Caco-2 (cell line): Measurements from ENCODE around the gene ERC2. TPM values are rescaled to one million over a fixed set of nuclear protein-coding genes. Genes with fewer than 3 reads are reported as not detected.

Experiments used
- BruUV-seq: library from RNA; stranded (reverse); fragments of 400-500 nt; replicated peaks from 2 replicates; lab custom pipeline; 2021; lab: Mats Ljungman, UMichigan
- CTCF ChIA-PET: fragments of 300-600 bp; sonication (Branson Sonifier 250); formaldehyde crosslinking; loops from one replicate; lab custom pipeline; 2022; ENCODE audit warnings: antibody characterized with exemption; lab: Charles Lee
- POLR2A ChIA-PET: fragments of 300-600 bp; sonication (Branson Sonifier 250); formaldehyde crosslinking; loops from one replicate; lab custom pipeline; 2022; ENCODE audit warnings: antibody characterized with exemption; lab: Charles Lee
- DNase-seq, 2 experiments: peaks; one replicate each; pipeline versions ENCODE4 v3.0.0 to v3.0.0-alpha.2; 2020 to 2022
- H3K27me3 ChIP-seq: replicated peaks from 2 replicates; pipeline ENCODE4 v1.6.0; 2011; ENCODE audit warnings: low read length; ENCODE audit not compliant: control insufficient read depth, insufficient read depth
- H3K36me3 ChIP-seq: 2 replicates; pipeline ENCODE4 v1.5.1; 2011; ENCODE audit warnings: low read length; ENCODE audit not compliant: control insufficient read depth, insufficient read depth
- H3K4me1 ChIP-seq: fragments of 250-450 bp; sonication (Bioruptor Pico); 2 replicates; pipeline ENCODE4 v1.5.1; 2020; ENCODE audit warnings: mild to moderate bottlenecking
- H3K4me3 ChIP-seq: 2 replicates; pipeline ENCODE4 v1.5.1; 2011; ENCODE audit warnings: low read depth, mild to moderate bottlenecking, control low read depth, low read length
- H3K9me3 ChIP-seq: fragments of 250-450 bp; sonication (Bioruptor Pico); 2 replicates; pipeline ENCODE4 v1.5.1; 2020; ENCODE audit warnings: mild to moderate bottlenecking, moderate library complexity
- H3K27ac Mint-ChIP-seq: one replicate; pipeline ENCODE4 v1.8.0; 2022; ENCODE audit warnings: mixed read lengths; ENCODE audit not compliant: unreplicated experiment
- H3K27me3 Mint-ChIP-seq: one replicate; pipeline ENCODE4 v1.8.0; 2022; ENCODE audit warnings: mixed read lengths; ENCODE audit not compliant: insufficient read depth, unreplicated experiment
- H3K36me3 Mint-ChIP-seq: one replicate; pipeline ENCODE4 v1.8.0; 2022; ENCODE audit warnings: mild to moderate bottlenecking, mixed read lengths; ENCODE audit not compliant: insufficient read depth, unreplicated experiment
- H3K4me1 Mint-ChIP-seq: one replicate; pipeline ENCODE4 v1.8.0; 2022; ENCODE audit warnings: low read depth, mixed read lengths; ENCODE audit not compliant: unreplicated experiment
- H3K4me3 Mint-ChIP-seq: one replicate; pipeline ENCODE4 v1.8.0; 2022; ENCODE audit warnings: mild to moderate bottlenecking, moderate library complexity, mixed read lengths; ENCODE audit not compliant: unreplicated experiment
- H3K9me3 Mint-ChIP-seq: one replicate; pipeline ENCODE4 v1.8.0; 2022; ENCODE audit warnings: mixed read lengths; ENCODE audit not compliant: unreplicated experiment
- intact Hi-C: fragments of 100-400 bp; cut with micrococcal nuclease; formaldehyde crosslinking; loops from one replicate; pipeline ENCODE4 v1.10.0; 2022; ENCODE audit not compliant: unreplicated experiment
- total RNA-seq: library from RNA; stranded (reverse); gene quantifications from 2 replicates; pipeline ENCODE4 v1.2.3, GENCODE V29; 2022
- TF ChIP-seq, protein P1 (sequence below), 2 experiments: fragments of 200-600 bp in 1 of 2; IDR thresholded peaks; 1 replicate in 1 of 2; 2 replicates in 1 of 2; pipeline versions ENCODE4 v1.5.1 to v1.8.0; 2011 to 2022; ENCODE audit warnings: antibody characterized with exemption in 1 of 2, control low read depth in 1 of 2, inconsistent platforms in 1 of 2, low read depth in 1 of 2, low read length in 1 of 2, mild to moderate bottlenecking in 1 of 2, moderate library complexity in 1 of 2; ENCODE audit not compliant: insufficient read depth in 1 of 2, severe bottlenecking in 1 of 2, unreplicated experiment in 1 of 2

The ERC2 gene
- total RNA-seq, 1 experiment from 2014 or later, result 0.54 TPM

DNA sequence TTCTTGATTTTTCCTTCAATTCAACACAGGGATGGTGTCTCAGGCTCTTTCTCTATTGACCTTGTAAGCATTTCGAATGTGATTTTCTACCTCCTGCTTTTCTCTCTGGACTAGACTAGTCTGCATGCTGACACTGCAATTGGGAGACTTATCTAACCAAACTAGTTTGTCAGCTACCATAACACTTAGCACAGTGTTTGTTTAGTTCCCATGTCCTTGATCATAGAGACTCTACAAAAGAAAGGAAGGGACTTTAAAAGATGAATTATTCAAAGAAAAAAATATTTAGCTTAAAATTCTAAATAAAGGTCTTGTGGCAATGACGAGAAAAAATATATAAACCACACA is 407.0 kb downstream of the ERC2 start:
- TF ChIP-seq, protein P1, sequence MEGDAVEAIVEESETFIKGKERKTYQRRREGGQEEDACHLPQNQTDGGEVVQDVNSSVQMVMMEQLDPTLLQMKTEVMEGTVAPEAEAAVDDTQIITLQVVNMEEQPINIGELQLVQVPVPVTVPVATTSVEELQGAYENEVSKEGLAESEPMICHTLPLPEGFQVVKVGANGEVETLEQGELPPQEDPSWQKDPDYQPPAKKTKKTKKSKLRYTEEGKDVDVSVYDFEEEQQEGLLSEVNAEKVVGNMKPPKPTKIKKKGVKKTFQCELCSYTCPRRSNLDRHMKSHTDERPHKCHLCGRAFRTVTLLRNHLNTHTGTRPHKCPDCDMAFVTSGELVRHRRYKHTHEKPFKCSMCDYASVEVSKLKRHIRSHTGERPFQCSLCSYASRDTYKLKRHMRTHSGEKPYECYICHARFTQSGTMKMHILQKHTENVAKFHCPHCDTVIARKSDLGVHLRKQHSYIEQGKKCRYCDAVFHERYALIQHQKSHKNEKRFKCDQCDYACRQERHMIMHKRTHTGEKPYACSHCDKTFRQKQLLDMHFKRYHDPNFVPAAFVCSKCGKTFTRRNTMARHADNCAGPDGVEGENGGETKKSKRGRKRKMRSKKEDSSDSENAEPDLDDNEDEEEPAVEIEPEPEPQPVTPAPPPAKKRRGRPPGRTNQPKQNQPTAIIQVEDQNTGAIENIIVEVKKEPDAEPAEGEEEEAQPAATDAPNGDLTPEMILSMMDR (IDR thresholded peaks at IDR 0.05; ENCODE audit: insufficient read depth in 1 of 2, low read depth in 1 of 2, low read length in 1 of 2, severe bottlenecking in 1 of 2, unreplicated experiment in 1 of 2), result no peak
- Mint-ChIP-seq H3K27ac (no peak overlapping the region), H3K27me3 (no peaks in the 10 kb centered on the region), H3K4me1 (peaks cover 18% of the 10 kb centered on the region), H3K36me3 (no peaks in the 10 kb centered on the region), H3K4me3 (peak overlapping the region; percentile 25), H3K9me3 (peaks cover 6% of the 10 kb centered on the region)
- H3K4me1 ChIP-seq, result peaks cover 26% of the 10 kb centered on the region
- POLR2A ChIA-PET, result no interaction called here
- intact Hi-C loops, result loop anchor here (1.0 kb wide), 1 partner anchor 8 kb away; no protein-coding TSS in a partner anchor
- H3K36me3 ChIP-seq, result no peaks in the 10 kb centered on the region
- DNase-seq, result no peak
- H3K9me3 ChIP-seq, result no peaks in the 10 kb centered on the region
- H3K4me3 ChIP-seq, result no peak overlapping the region
- no peaks in the 10 kb centered on the region for H3K27me3 ChIP-seq
- CTCF ChIA-PET, result no interaction called here
- no TSS peak for BruUV-seq

DNA sequence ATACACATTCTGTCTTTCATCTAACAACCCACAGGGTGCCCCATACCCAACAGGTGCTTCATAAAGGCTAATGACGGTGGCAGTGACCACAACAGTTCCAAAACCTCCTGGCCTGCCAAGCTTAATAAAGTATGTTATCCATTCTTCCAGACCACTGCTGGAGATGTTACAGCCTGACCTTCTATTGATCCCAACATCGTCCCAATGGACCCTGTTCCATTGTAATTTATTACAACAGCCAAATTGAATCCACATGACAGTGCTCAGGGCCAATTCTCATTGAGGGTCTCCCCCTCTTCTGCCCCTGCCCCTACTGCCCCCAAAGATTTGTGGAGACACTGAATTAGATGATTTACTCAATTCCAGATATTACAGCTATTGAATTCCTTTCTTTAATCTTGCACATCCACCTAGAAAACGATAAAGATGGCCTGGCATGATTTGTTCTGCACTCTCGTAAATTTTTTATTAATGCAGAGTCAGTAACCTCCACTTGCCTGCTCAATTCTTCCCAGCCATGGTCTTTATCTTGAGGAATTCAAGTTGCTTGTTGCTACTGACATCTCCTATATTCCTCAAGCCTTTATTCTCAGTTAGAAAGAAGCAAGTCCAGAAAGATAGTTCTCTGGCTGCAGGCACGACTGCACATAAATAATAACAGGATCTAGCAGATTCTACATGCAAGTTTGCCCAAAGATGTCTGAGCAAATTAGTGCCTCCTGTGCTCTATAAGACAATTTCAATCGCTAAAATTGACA is 407.6 kb downstream of the ERC2 start:
- H3K4me1 Mint-ChIP-seq, result peaks cover 23% of the 10 kb centered on the region
- ChIA-PET POLR2A (no interaction called here), CTCF (no interaction called here)
- Histone ChIP-seq H3K36me3 (no peaks in the 10 kb centered on the region), H3K27me3 (no peaks in the 10 kb centered on the region), H3K4me1 (peaks cover 32% of the 10 kb centered on the region), H3K9me3 (no peaks in the 10 kb centered on the region), H3K4me3 (no peak overlapping the region)
- H3K36me3 Mint-ChIP-seq, result no peaks in the 10 kb centered on the region
- TF ChIP-seq, protein P1 (IDR thresholded peaks at IDR 0.05; ENCODE audit: insufficient read depth in 1 of 2, low read depth in 1 of 2, low read length in 1 of 2, severe bottlenecking in 1 of 2, unreplicated experiment in 1 of 2), result no peak
- intact Hi-C loops, result loop anchor here (1.0 kb wide), 1 partner anchor 9 kb away; no protein-coding TSS in a partner anchor
- BruUV-seq, result no TSS peak
- H3K27ac Mint-ChIP-seq, result no peak overlapping the region
- H3K4me3 Mint-ChIP-seq, result peak overlapping the region; percentile 25
- peaks cover 2% of the 10 kb centered on the region for H3K9me3 Mint-ChIP-seq
- H3K27me3 Mint-ChIP-seq, result no peaks in the 10 kb centered on the region
- DNase-seq, result no peak

DNA sequence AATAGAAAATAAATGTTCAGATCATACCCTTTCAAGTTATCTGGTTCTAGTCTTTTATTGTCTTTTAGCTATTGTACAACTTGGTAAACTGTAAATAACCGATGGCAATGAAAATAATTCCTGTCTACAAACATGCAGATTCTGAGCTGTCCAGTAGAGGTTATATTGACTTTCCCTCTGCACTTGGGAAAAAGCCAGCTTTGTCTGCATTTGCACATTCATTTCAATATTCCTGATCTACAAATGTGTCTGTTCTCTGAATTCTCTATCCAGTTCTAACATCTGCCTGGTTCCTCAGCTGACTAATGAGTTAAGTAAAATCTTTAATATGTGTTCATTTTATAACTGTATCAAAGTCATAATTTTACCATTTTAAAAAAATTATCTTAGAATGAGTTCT is 408.5 kb downstream of the ERC2 start:
- H3K36me3 ChIP-seq, result no peaks in the 10 kb centered on the region
- Mint-ChIP-seq H3K27me3 (no peaks in the 10 kb centered on the region), H3K4me1 (peaks cover 29% of the 10 kb centered on the region), H3K36me3 (no peaks in the 10 kb centered on the region), H3K4me3 (no peak overlapping the region), H3K9me3 (no peaks in the 10 kb centered on the region), H3K27ac (no peak overlapping the region)
- no peak overlapping the region for H3K4me3 ChIP-seq
- ChIA-PET CTCF (no interaction called here), POLR2A (no interaction called here)
- intact Hi-C loops, result no loop called here
- H3K9me3 ChIP-seq, result no peaks in the 10 kb centered on the region
- H3K4me1 ChIP-seq, result peaks cover 42% of the 10 kb centered on the region
- no peaks in the 10 kb centered on the region for H3K27me3 ChIP-seq
- TF ChIP-seq, protein P1 (IDR thresholded peaks at IDR 0.05; ENCODE audit: insufficient read depth in 1 of 2, low read depth in 1 of 2, low read length in 1 of 2, severe bottlenecking in 1 of 2, unreplicated experiment in 1 of 2), result no peak
- no peak for DNase-seq
- BruUV-seq, result no TSS peak
